Dedifferentiated amniotic fluid mesenchymal stem cell (primary cell): ENCODE data around the gene FBXO22.
"Not testable (repeated sequence)": the region's sequence is repeated elsewhere in the genome, so short reads cannot be mapped to it uniquely, and the experiment has no call there.

Experiments
- DNase-seq: peaks from one replicate; pipeline ENCODE4 v3.0.0-alpha.2; 2016; ENCODE audit errors: extremely low spot score

The FBXO22 gene

DNA sequence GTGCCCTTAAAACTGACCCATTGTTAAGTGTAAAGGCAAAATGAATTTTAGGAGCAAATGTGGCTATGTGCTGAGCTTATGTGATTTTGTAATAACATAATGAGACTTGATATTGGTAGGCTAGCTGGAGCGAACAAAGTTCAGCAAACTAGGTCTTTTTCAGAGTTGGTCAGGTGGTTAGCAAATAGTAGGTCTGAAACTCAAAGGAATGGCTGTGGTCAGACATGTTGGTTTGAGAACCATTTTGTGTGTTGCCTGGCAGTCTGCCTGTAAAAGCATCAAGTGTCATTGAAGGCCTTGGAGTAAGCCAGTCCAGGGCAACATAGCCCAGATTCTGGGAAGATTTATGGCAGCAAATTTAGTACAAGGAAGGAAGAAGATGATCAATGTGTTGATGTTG, 16.4 kb downstream of the FBXO22 start:
- no peak for DNase-seq

DNA sequence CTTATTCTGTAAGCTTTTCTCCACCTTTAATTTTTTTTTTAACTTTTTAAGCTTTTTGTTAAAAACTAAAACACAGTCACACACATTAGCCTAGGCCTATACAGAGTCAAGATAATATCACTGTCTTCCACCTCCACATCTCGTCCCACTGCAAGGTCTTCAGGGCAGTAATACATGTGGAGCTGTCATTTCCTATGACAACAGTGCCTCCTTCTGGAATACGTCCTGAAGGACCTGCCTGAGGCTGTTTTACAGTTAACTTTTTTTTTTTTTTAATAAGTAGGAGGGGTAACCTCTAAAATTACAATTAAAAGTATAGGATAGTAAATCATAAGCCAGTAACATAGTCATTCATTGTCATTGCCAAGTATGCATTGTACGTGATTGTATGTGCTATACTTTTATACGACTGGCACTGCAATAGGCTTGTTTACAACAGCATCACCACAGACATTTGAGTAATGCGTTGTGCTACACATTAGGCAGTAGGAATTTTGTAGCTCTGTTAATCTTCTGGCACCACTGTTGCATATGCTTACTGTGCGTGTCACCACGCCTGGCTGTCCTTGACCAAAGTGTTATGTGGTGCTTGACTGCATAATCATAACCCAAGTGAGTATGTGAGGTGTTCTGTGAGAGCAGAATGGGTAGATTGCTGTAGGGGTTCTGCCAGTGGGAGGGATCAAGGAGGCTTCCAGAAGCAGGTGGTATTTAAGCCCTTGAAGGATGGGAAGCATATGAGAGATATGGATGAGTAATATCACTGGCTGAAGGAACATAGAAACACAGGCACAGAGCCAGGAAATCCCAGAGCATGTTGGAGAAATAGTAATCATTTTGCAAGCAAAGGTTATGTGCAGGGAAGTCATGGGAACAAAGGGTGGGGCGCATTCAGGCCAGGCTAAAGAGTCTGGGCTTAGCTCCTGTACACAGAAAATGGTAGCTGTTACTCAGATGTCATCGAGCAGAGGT, 18.3 kb downstream of the FBXO22 start:
- peak; percentile 25 for DNase-seq

DNA sequence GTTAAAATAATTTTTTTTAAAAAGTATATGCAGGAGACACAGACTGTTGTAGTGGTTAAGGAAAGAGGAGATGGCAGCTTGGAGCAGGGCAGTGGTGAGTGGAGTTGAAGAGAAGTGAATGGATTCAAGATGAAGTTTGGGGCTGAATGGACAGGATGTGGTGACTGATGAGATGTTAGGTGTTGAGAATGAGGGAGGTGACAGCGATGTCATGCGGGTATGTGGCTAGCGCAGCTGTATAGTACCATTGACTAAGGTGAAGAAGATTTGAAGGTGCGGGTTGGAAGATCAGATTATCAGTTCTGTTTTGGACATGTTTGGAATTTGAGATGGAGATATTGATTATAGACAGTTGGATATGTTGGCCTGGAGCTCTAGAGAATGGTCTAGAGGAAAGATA, 20.1 kb downstream of the FBXO22 start:
- no peak for DNase-seq

DNA sequence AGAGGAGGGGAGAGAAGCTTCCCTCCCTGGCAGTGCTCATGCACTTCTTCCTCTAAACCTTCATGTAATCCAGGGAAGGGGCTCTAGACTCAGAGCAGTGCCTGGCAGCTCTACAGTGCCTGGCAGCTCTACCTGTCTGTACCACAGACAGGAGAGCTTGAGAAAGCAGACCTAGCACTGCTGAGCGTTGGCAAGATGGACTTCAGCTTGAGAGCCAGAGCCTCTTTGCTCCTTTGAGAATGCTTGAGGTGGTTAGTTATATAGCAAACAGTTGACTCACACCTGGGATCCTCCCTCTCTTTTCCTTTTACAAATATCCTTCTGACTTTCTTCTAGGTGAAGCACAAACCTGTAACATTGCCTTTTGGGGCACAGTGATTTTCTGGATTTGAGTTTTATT, 20.9 kb downstream of the FBXO22 start:
- no peak for DNase-seq

DNA sequence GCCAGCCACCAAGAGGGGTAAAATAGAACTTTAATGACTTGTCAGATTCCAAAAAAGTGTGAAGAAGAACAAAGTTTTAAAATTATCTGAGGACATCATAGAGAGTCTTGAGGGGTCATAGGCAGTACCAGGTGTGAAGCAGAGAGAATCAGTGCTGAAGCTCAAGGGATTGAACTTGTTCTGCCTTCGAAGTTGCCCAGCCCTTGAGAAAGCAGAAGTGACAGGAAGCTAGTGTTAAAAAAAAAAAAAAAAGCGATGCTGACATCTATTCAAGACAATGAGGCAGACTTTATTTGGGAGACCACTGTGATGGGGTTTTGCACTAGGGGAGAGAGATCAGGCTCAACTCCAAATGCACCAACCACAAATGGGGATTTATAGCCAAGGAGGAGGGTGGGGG, 21.8 kb downstream of the FBXO22 start:
- no peak for DNase-seq

DNA sequence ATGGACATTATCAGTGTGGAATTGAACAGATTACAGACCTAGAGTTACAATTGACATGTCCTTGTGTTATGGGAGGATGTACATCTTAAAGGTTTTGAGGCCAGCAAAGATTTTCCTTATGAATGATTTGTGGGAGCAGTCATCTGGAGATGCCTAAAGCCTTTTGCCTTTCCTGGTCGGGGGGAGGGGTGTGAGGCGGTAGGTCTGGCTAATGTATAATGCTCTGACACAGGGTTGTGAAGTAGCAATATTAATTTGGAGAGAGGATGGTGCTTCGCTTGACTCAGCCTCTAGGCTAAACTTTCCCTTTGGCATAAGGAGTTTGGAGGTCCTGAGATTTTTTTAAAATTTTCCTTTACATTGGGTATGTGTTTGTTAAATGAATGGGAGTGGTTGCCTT, 23.3 kb downstream of the FBXO22 start:
- DNase-seq, result no peak

DNA sequence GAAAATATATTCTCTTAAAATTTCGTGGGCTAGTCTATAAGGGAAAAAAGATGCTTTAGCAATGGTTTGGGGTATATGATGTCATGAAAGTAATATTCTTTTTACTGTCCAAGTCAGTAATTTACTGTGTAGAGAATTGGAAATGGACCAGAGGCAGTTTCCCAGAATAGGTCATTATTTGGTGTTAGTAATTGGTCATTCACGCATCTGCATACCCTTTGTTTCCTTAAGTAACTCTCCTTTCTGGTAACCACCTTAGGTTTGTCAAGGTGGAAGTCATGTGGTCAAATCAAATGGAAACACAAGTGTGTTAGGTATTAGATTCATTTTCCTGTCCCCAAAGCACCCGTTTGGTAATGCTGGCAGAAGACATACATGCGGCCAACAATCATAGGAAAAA, 23.9 kb downstream of the FBXO22 start:
- no peak for DNase-seq

DNA sequence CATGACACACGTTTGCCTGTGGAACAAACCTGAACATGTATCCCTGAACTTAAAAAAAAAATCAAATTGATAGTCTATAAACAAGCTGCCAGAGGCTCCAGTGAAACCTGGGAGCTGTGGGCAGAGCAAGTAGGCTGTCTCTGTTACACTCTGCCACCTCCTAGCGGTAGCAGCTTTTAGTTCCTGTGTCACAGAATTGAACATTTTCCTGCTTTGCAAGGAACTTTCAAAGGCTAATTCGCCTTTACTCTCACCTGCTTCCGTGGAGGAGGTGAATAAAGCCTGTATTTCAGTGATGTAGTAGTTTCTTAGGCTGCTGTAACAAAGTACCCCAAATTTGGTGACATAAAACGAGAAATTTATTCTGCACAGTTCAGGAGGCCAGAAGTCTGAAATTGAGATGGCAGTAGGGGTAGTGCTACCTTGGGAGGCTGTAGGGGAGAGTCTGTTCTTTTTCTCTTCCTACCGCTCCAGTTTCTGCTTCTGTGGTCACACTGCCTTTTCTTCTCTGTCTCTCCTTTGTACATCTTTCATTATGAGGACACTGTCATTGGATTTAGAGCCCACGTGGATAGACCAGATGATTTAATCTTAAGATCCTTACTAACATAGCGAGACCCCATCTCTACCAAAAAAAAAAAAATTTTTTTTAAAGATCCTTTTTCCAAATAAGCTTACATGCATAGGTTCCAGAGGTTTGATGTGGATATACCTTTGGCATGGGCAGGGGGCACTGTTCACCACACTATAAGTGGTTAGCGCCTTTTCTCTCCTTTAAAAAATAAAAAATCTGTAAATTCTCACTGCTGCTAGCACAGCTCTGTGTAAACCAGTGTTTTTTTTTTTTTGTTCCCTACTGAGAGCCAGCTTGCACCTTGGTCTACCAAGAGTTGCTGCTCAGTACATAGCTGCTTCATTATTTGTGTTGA, 25.3 kb downstream of the FBXO22 start:
- no peak for DNase-seq

DNA sequence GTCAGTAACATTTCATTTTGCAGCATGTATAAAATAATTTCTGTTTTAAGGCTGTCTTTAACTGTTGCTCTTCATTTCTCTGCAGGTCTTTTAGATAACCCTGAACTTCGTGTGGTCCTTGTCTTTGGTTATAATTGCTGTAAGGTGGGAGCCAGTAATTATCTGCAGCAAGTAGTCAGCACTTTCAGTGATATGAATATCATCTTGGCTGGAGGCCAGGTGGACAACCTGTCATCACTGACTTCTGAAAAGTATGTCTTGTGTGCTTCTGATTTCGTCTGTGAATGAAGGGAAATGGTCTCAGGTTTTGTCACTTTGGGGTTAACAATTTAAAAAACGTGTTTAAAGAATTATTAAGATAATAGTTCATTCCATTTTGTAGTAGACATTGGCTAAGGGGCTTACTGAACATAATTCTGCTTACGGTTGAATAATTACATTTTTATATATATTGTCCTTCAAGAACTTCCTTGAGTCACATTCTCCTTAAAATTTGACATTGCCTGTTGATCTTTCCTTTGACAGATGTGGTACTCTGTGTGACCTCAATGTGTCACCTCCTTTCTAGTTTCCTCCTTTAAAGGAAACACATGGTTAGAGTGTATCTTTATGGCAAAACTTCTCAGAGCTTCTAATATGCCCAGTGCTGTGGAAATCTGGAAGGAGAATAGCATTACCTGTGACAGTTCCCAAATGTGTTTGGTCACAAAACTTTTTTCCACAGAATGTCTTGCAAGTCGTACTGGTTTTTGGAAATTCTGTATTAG, 26.3 kb downstream of the FBXO22 start:
- DNase-seq, result no peak

DNA sequence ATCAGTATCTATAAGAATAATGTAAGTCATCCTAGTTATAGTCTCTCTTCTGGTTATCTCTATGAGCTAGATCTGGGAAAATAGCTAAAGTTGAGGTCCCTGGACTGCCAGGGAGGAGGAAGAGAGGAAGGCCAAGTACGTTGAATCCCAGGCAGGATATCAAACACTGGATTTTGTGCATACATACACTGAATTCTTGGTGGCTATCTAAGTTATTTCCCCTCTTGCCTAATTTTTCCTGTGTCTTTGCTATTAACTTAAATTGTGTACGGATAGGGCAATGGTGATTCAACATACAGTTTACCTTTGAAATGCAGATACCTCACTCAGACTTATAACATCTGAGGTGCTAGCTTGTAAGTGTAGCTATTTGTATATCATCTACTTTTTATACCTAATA, 27.2 kb downstream of the FBXO22 start:
- no peak for DNase-seq

DNA sequence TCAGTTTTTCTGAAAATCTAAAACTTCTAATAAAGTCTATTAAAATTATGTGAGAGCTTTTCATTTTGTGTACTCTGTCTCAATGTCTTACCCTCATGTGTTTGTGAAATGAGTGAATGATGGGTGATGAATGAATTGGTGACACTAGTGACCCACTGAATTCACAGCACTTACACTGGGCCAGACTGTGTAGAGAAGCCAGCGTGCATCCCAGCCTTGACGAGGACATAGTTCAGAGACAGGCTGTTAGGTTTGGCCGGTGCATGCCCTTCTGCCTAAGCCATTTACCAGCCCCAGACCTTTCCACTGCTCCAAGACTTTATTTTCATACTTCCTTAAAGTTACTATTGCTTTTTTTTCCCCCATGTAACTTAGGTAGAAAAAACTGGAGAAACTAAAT, 38.8 kb downstream of the FBXO22 start:
- DNase-seq, result no peak

DNA sequence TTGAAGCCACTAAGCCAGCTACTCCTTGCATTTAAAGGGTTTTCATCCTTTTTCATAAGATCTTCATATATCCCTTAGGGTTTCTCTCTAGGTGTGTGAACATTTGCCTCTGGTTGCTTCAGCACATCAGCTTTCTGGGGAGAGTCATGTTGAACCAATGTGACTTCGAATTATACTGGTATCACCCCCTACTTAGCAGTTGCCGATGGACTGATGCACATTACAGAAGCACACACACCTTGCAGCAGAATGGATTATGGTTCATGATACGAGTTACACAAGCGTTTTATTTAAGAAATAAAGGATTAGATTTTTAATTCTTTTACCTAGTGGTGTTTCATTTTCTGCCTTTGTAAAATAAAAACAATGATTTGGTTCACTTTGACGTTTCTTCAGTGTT, 39.6 kb downstream of the FBXO22 start:
- DNase-seq, result no peak

DNA sequence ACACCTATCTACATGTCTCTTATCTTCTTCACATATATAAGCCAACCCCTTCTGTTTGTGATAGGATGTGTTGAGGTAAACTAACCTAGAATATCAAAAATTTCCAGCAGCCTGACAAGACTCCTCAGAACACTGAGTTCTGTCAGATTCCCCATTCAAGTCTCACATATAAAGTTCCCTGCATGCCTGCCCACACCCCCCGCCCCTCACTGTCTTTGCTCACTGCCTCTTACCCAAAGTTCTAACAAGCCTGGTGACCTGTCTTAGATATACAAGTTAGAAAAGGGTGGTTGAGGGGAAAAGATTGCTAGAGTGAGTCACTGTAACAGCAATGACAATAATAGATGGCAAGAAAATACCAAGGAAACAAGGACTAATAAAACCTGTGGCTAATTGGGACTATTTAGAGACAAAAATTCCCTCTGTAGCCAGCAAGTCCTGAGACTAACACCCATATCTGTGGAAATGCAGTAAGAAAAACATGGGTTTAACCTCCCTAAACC, 40.1 kb downstream of the FBXO22 start:
- no peak for DNase-seq

DNA sequence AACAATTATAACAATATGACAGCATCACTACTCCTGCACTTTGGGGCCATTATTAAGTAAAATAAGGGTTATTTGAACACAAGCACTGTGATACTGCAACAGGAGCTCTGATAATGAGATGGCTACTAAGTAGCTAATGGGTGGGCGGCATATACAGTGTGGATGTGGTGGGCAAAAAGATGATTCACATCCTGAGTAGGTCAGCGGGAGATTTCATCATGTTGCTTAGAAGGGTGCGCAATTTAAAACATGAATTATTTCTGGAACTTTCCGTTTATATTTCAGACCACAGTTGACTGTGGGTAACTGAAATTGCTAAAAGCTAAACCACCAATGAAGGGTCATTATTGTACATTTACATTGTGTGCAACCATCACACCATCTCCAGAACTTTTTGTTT, 42.3 kb downstream of the FBXO22 start:
- DNase-seq, result no peak

DNA sequence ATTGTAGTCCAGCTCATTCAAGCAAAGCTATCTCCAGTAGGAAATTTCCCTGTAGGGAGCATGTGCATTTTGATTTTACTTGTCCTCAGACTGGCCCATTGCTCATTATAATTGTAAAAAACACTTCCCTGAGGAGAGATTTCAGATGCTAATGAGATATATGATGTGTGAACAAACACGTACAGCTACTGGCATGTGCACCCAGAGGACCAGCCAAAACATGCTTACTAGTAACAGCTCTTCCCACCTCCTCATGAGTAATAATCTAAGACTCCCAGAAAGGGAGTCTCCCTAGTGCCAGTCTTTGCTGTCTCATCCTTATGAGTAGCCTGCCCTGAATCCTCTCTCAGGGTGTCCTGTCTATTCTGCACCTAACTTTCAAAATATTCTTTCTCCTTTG, 43.4 kb downstream of the FBXO22 start:
- DNase-seq, result no peak

DNA sequence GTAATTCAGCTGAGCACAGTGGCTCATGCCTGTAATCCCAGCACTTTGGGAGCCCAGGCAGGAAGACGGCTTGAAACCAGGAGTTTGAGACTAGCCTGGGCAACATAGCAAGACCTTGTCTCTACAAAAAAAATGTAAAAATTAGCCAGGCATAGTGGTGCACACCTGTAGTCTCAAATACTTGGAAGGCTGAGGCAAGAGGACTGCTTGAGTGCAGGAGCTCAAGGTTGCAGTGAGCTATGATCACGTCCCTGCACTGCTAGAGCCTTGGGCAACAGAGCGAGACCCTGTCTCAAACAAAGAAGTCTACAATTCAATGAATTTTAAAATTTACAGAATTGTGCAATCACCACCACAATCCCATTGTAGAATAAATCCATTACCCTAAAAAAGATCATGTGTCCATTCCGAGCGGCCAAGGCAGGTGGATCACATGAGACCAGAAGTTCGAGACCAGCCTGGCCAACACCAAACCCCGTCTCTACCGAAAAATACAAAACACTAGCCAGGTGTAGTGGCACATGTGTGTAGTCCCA, 45.2 kb downstream of the FBXO22 start:
- no peak for DNase-seq

DNA sequence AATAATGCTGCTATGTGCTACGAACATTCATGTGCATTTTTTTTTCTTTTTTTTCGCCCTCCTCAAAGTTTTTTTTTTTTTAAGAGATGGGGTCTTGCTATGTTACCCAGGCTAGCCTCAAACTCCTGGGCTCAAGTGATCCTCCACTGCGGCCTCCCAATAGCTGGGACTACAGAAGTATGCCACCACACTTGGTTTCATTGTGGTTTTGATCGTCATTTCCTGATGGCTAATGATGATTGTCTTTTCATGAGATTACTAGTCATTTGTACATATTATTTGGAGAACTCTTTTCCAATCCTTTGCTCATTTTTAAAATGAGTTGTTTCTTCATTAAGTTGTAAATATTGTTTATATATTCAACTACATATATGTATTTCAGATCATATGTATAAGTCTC, 48.8 kb downstream of the FBXO22 start:
- no peak for DNase-seq

DNA sequence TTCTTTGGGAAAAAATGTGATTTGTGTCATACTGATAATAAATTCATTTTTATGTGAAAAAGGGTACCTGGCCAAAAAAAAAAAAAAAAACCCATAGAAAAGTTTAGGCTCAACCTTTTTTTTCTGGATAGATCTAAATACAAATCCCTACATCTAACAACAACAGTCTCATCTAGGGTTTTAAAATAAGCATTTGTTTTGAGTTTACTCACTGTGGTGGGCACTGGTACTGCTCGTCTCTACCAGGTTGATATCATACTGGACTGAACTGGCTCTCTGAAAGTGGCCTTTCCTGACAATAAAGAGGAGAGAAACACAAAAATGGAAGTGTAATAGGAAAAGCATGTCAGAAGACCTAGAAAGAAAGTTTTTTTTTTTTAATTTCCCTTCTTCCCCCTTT, 52.0 kb downstream of the FBXO22 start:
- DNase-seq, result no peak

DNA sequence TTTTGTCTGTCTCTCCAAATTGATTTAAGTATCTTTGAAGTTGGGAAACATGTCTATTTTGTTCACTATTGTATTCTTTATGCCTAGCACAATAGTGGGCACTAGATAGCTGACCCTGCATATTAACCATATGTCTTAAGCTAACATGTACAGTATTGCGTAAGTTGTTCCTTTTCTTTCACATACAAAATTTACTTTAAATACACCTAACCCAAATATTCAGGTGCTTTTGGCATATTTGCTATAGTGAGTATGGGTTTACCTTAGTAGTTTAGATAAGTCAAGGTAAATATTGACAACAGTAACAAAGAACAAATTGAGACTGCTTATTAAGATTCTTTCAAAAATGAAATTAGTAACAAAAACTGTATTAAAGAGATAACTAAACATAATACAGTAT, 57.7 kb downstream of the FBXO22 start:
- no peak for DNase-seq

DNA sequence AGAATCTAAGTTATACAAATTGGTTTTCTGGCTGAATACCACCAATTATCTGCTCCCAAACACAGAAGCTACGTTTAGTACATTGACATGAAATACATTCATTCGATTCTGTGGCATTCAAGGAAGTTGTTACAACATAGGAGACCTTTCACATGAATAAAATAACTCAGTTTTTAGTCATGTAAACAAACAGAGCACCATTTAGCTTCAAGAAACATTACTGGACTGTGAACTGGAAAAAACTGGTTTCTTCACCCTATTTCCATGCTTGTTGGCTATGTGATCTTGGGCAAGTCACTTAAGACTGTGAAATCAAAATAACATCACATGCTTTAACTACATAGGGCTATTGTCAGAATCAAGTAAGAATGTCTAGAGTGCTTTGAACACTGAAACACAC, 62.4 kb downstream of the FBXO22 start:
- no peak for DNase-seq

DNA sequence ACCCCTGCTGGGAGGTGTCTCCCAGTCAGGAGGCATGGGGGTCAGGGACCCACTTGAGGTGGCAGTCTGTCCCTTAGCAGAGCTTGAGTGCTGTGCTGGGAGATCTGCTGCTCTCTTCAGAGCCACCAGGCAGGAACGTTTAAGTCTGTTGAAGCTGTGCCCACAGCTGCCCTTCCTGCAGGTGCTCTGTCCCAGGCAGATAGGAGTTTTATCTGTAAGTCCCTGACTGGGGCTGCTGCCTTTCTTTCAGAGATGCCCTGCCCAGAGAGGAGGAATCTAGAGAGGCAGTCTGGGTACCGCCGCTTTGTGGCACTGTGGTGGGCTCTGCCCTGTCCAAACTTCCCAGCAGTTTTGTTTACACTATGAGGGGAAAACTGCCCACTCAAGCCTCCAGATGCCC, 73.1 kb downstream of the FBXO22 start:
- DNase-seq, result not testable (repeated sequence)
